GM19395 (cell line): ENCODE data around the gene TMPRSS12.
"Not testable (repeated sequence)": the region's sequence is repeated elsewhere in the genome, so short reads cannot be mapped to it uniquely, and the experiment has no call there.

Source experiments
- ATAC-seq: cut with Tn5 transposase; IDR thresholded peaks from one replicate; pipeline ENCODE4 v1.9.1; 2021; ENCODE audit warnings: mild to moderate bottlenecking, moderate library complexity; ENCODE audit not compliant: unreplicated experiment

TMPRSS12 gene

DNA sequence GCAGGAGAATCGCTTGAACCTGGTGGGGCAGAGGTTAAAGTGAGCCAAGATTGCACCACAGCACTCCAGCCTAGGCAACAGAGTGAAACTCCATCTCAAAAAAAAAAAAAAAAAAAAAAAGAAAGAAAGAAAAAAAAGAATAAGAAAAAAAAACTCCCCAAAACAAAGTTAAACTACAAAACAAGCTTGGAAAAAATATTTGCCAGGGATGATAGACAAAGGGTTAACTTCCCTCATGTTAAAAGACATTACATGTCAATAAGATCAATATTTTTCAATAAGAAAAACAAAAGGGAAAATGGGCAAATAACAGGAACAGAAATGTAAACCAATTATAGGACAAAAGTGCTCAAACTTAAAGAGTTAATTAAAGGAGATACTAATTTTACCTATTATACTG, 83.2 kb downstream of the TMPRSS12 start:
- ATAC-seq, result no peak

DNA sequence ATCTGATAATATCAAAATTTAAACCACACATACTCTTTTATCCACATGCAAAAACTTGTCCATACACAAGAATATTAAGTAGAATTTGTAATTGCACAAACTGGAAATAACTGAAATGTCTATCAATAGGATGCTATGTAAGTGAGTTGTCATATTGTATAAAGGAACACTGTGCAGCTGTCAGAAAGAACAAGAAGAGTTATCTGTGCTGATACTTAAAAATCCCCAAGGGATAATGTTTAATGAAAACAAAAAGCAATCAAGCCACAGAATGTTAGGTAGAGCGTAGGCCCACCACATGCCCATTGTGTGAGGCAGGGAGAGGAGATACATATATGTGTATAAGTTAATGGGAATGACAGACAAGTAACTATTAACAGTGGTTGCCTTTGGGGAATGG, 83.7 kb downstream of the TMPRSS12 start:
- no peak for ATAC-seq

DNA sequence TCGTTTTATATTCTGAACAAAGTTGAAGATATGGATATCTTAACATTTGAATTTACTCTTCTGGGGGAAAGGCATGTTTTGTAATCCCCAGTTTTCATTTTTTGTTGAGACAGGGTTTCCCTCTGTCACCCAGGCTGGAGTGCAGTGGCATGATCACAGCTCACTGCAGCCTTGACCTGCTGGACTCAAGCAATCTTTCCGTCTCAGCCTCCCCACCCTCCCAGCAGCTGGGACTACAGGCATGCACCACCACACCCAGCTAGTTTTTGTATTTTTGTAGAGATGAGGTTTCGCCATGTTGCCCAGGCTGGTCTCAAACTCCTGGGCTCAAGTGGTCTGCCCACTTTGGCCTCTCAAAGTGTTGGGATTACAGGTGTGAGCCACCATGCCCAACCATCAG, 84.2 kb downstream of the TMPRSS12 start:
- ATAC-seq, result not testable (repeated sequence)

DNA sequence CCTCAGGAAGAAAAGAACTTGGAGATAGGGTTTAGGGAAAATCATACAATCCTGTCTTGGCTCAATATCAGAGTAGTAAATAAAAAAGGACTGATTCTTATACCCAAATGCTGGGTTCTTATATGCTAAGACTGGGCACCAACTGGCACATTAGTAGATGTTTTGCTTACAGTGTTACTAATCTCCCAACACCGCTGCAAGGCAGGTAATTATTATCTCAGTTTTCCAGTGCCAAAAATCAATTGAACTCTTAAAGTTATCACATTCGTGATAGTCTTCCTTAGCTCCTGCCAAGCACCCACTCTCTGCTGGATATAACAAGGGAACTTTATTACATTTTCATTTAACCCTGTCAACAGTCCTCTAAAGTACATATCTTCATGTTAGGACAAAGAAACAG, 84.6 kb downstream of the TMPRSS12 start:
- ATAC-seq, result no peak

DNA sequence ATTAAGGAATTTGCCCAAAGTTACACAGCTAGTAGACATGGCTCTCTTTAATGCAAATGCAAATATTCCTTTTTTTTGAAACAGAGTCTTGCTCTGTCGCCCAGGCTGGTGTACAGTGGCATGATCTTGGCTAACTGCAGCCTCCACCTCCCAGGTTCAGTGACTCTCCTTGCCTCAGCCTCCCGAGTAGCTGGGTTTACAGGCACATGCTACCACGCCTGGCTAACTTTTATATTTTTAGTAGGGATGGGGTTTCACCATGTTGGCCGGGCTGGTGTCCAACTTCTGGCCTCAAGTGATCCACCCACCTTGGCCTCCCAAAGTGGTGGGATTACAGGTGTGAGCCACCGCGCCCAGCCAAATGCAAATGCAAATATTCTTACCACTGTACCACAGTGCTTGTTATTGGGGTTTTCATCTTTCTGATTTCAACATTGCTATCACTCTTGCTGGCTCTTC, 85.1 kb downstream of the TMPRSS12 start:
- ATAC-seq, result no peak

DNA sequence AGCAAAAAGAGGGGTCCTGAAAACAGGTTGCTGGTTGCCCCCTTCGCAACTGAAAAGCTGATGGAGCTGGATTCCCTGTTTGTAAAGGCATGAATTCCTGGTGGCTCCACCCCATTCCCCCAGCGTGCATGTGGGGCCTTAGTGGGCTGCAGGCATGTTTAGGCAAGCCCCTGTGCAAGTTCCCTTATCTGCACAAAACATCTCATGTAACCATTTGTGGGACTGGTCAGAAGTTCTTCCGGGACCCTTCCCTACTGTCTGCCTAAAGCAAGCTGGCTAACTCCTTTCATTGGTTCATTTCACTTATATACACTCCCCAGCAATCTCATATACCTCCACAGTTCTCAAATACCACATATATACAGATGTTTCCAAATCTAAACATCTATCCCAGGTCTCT, 85.7 kb downstream of the TMPRSS12 start:
- no peak for ATAC-seq

- no peak for ATAC-seq
These were observed 87.1 kb downstream of the TMPRSS12 start for GRCh38 chr12:50929831-50930230.

DNA sequence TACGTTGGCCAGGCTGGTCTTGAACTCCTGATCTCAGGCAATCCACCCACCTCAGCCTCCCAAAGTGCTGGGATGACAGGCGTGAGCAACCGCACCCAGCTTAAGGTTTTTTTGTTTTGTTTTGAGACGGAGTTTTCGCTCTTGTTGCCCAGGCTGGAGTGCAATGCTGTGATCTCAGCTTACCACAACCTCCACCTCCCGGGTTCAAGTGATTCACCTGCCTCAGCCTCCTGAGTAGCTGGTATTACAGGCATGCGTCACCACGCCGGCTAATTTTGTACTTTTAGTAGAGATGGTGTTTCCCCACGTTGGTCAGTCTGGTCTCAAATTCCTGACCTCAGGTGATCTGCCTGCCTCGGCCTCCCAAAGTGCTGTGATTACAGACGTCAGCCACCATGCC, 87.8 kb downstream of the TMPRSS12 start:
- not testable (repeated sequence) for ATAC-seq

- no peak for ATAC-seq
These were observed 90.1 kb downstream of the TMPRSS12 start for GRCh38 chr12:50932787-50933280.

DNA sequence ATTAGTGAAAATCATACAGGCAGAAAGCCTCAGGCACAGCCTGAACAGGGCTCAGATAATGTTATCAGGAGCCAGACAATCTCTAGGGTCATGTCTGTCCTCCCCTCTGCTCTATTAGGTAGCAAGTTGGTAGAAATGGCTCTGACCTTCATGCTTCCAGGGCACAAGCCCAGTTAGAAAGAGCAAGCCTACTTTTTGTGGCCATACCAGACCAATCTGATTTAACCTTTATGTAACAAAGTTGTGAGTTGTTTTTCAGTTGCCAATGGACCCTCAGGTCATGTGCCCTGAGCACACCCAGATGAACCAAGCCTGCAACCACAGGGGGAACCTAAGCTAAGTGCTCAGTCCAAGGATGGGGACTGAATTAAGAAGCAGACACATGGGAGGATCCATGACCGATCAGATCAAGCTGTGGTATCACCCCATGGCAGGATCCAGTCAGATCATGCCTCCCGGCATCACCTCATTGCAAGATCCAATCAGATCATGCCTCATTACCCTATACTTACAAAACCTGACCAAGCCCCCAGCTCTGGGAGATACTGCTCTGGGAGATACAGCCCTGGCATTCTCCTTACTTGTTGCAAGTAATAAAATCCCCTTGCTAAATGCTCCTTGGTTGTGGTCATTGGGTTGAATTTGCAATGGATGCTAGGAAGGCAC, 90.9 kb downstream of the TMPRSS12 start:
- no peak for ATAC-seq

DNA sequence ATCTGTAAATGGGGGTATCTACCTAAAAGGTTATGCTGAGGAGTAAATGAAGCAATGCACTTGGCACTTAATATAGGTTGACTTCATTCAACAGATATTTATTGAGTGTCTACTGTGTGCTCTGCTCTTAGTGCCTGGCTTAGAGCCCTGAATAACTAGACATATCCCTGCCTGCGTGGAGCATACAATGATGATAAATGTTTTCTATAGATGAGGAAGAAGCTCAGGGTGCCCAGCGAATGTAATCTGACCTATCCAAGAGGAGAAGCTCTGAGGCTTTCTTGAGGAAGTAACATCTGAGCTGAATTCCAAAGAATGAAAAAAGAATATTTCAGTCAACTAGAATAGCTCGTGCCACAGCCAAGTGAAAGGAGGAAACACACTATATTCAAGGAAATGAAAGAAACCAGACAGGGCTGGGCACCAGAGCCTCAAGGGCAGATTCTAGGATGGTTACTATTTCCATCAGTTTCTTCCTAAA, 91.7 kb downstream of the TMPRSS12 start:
- no peak for ATAC-seq

GRCh38 chr12:50934981-50935807, 92.5 kb downstream of the TMPRSS12 start:
- no peak for ATAC-seq

DNA sequence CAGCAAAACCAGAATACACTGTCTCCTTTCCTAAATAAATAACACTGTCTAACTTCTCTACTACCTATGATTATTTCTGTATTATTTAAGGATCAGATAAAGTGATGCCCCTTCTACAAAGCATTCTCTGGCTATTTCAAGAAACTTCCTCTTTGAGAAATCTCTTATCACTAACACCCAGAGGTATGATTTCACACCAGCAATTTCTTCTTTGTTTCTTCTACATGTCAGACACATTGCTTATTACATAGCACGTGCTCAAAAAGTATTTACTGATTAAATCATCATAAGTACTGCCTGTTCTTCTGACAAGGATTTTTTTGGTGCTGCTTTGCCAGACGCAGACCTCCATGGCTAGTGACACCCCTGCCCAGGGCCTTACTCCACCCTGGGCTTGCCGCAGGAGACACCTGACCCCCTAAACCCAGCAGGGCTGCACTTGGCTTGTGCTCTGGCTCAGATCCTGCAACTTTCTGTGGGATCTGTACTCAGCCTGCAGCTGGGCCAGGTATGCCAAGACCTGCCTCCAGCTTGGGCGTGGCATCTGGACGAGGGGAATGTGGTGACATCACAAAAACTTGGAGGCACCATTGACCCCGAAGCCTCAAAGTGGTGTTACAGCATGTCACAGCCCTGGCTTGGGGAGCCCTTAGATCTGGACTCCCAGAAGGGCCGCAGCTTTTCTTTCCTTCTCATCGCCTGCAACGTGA, 94.2 kb downstream of the TMPRSS12 start:
- no peak for ATAC-seq
